Peyer's patch (tissue), 4 donors: Measurements from ENCODE around the gene CDADC1.

ENCODE experiments used
- POLR2A ChIP-seq, 2 donors: fragments of 450-650 bp; IDR thresholded peaks; one replicate each; pipeline ENCODE4 v1.5.1; 2017; ENCODE audit warnings: antibody characterized with exemption in 2 of 2, mild to moderate bottlenecking in 2 of 2, moderate library complexity in 2 of 2
- TF ChIP-seq, protein P1 (sequence below), 6 experiments: fragments of 450-650 bp in 4 of 6; fragments of 200-600 bp in 2 of 6; sonication (generic) in 1 of 6; IDR thresholded peaks; one replicate each; pipeline ENCODE4 v1.5.1; 2017 to 2019; ENCODE audit warnings: antibody characterized with exemption in 6 of 6, mild to moderate bottlenecking in 3 of 6, moderate library complexity in 1 of 6

GRCh38 chr13:49210669-49211068 is 37.1 kb upstream of the CDADC1 start:
- TF ChIP-seq POLR2A (IDR thresholded peaks at IDR 0.05) = no peak
- TF ChIP-seq, protein P1, sequence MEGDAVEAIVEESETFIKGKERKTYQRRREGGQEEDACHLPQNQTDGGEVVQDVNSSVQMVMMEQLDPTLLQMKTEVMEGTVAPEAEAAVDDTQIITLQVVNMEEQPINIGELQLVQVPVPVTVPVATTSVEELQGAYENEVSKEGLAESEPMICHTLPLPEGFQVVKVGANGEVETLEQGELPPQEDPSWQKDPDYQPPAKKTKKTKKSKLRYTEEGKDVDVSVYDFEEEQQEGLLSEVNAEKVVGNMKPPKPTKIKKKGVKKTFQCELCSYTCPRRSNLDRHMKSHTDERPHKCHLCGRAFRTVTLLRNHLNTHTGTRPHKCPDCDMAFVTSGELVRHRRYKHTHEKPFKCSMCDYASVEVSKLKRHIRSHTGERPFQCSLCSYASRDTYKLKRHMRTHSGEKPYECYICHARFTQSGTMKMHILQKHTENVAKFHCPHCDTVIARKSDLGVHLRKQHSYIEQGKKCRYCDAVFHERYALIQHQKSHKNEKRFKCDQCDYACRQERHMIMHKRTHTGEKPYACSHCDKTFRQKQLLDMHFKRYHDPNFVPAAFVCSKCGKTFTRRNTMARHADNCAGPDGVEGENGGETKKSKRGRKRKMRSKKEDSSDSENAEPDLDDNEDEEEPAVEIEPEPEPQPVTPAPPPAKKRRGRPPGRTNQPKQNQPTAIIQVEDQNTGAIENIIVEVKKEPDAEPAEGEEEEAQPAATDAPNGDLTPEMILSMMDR (IDR thresholded peaks at IDR 0.05) = no peak
